H9 (cell line): ENCODE results near the gene MYO18B. TPM values are rescaled to one million over a fixed set of nuclear protein-coding genes. Genes with fewer than 3 reads are reported as not detected.

ENCODE experiments used
- DNase-seq: peaks from one replicate; pipeline ENCODE4 v3.0.0-alpha.2; 2017
- H2AFZ ChIP-seq: one replicate; pipeline ENCODE4 v1.6.1; 2013; ENCODE audit warnings: mild to moderate bottlenecking, low read length, control low read depth, moderate library complexity
- H2AK5ac ChIP-seq: 2 replicates; pipeline ENCODE4 v1.6.1; 2013; ENCODE audit warnings: low read length, control low read depth, mixed read lengths; ENCODE audit not compliant: insufficient read length
- H2BK120ac ChIP-seq: one replicate; pipeline ENCODE4 v1.6.1; 2013; ENCODE audit warnings: low read depth, mild to moderate bottlenecking, low read length, control low read depth, inconsistent platforms; ENCODE audit not compliant: poor library complexity, severe bottlenecking
- H2BK12ac ChIP-seq: 2 replicates; pipeline ENCODE4 v1.6.1; 2013; ENCODE audit warnings: low read length, control low read depth, mixed read lengths, low read depth; ENCODE audit not compliant: insufficient read length
- H2BK15ac ChIP-seq: 2 replicates; pipeline ENCODE4 v1.6.1; 2013; ENCODE audit warnings: low read depth, low read length, control low read depth
- H2BK20ac ChIP-seq: one replicate; pipeline ENCODE4 v1.6.1; 2013; ENCODE audit warnings: low read depth, mild to moderate bottlenecking, low read length, control low read depth, inconsistent platforms; ENCODE audit not compliant: poor library complexity, severe bottlenecking
- H2BK5ac ChIP-seq: 2 replicates; pipeline ENCODE4 v1.6.1; 2013; ENCODE audit warnings: low read length, control low read depth, mixed read lengths; ENCODE audit not compliant: insufficient read length
- H3K14ac ChIP-seq: 2 replicates; pipeline ENCODE4 v1.6.1; 2013; ENCODE audit warnings: low read length, control low read depth; ENCODE audit not compliant: insufficient read depth
- H3K18ac ChIP-seq: 2 replicates; pipeline ENCODE4 v1.6.1; 2013; ENCODE audit warnings: low read depth, mild to moderate bottlenecking, mixed read lengths, low read length, control low read depth; ENCODE audit not compliant: insufficient read length
- H3K23ac ChIP-seq: 2 replicates; pipeline ENCODE4 v1.6.1; 2013; ENCODE audit warnings: low read length, control low read depth, mixed read lengths, low read depth; ENCODE audit not compliant: insufficient read length
- H3K23me2 ChIP-seq: 2 replicates; pipeline ENCODE4 v1.6.1; 2013; ENCODE audit warnings: low read depth, mild to moderate bottlenecking, mixed read lengths, low read length, control low read depth; ENCODE audit not compliant: insufficient read length, poor library complexity, severe bottlenecking
- H3K27ac ChIP-seq: 2 replicates; pipeline ENCODE4 v1.5.1; 2013; ENCODE audit warnings: low read length, control low read depth, mixed read lengths, low read depth; ENCODE audit not compliant: insufficient read length
- H3K27me3 ChIP-seq: 2 replicates; pipeline ENCODE4 v1.6.1; 2013; ENCODE audit warnings: low read length, control low read depth, inconsistent platforms; ENCODE audit not compliant: insufficient read depth
- H3K4ac ChIP-seq: 2 replicates; pipeline ENCODE4 v1.6.1; 2013; ENCODE audit warnings: low read depth, mild to moderate bottlenecking, control low read depth, inconsistent platforms, low read length, moderate library complexity
- H3K4me1 ChIP-seq: 2 replicates; pipeline ENCODE4 v1.6.1; 2013; ENCODE audit warnings: low read length, control low read depth, inconsistent platforms; ENCODE audit not compliant: insufficient read depth
- H3K4me2 ChIP-seq: 2 replicates; pipeline ENCODE4 v1.6.1; 2013; ENCODE audit warnings: low read length, control low read depth, mixed read lengths; ENCODE audit not compliant: insufficient read length, insufficient read depth
- H3K56ac ChIP-seq: 2 replicates; pipeline ENCODE4 v1.6.1; 2013; ENCODE audit warnings: low read depth, mild to moderate bottlenecking, mixed read lengths, low read length, control low read depth; ENCODE audit not compliant: insufficient read length
- H3K79me1 ChIP-seq: 2 replicates; pipeline ENCODE4 v1.6.1; 2013; ENCODE audit warnings: low read depth, mild to moderate bottlenecking, moderate library complexity, low read length, control low read depth, inconsistent platforms; ENCODE audit not compliant: insufficient read depth, poor library complexity, severe bottlenecking
- H3K79me2 ChIP-seq: 2 replicates; pipeline ENCODE4 v1.6.1; 2013; ENCODE audit warnings: low read length, control low read depth, inconsistent platforms; ENCODE audit not compliant: insufficient read depth
- H3K9ac ChIP-seq: 2 replicates; pipeline ENCODE4 v1.6.1; 2013; ENCODE audit warnings: low read length, control low read depth, mixed read lengths; ENCODE audit not compliant: insufficient read length; ENCODE audit errors: extremely low read depth
- H3K9me3 ChIP-seq: one replicate; pipeline ENCODE4 v1.6.1; 2013; ENCODE audit warnings: low read depth, low read length, inconsistent platforms; ENCODE audit not compliant: control insufficient read depth
- H3T11ph ChIP-seq: one replicate; pipeline ENCODE4 v1.6.1; 2013; ENCODE audit warnings: mild to moderate bottlenecking, low read length, control low read depth, inconsistent platforms
- H4K20me1 ChIP-seq: one replicate; pipeline ENCODE4 v1.6.1; 2013; ENCODE audit not compliant: control insufficient read depth, insufficient read length, insufficient read depth
- H4K5ac ChIP-seq: 2 replicates; pipeline ENCODE4 v1.6.1; 2013; ENCODE audit warnings: low read depth, mild to moderate bottlenecking, mixed read lengths, low read length, control low read depth; ENCODE audit not compliant: insufficient read length
- H4K8ac ChIP-seq: replicated peaks from 2 replicates; pipeline ENCODE4 v1.6.1; 2013; ENCODE audit warnings: low read length, control low read depth, mixed read lengths, low read depth; ENCODE audit not compliant: insufficient read length
- H4K91ac ChIP-seq: 2 replicates; pipeline ENCODE4 v1.6.1; 2013; ENCODE audit warnings: low read depth, mild to moderate bottlenecking, moderate library complexity, mixed read lengths, low read length, control low read depth; ENCODE audit not compliant: insufficient read length
- H3K27ac Mint-ChIP-seq, 3 experiments: 2 replicates in 2 of 3; 3 replicates in 1 of 3; pipeline ENCODE4 v1.8.0; 2020 to 2021; ENCODE audit warnings: mixed read lengths in 3 of 3, mild to moderate bottlenecking in 1 of 3, moderate library complexity in 1 of 3
- H3K27me3 Mint-ChIP-seq: 2 replicates; pipeline ENCODE4 v1.8.0; 2021; ENCODE audit warnings: low read depth, mild to moderate bottlenecking, moderate library complexity, mixed read lengths
- H3K36me3 Mint-ChIP-seq, 3 experiments: 2 replicates in 2 of 3; 3 replicates in 1 of 3; pipeline ENCODE4 v1.8.0; 2020 to 2021; ENCODE audit warnings: low read depth in 3 of 3, mixed read lengths in 3 of 3; ENCODE audit not compliant: insufficient read depth in 1 of 3
- H3K4me1 Mint-ChIP-seq, 2 experiments: 2 replicates each; pipeline ENCODE4 v1.8.0; 2020; ENCODE audit warnings: mixed read lengths in 2 of 2
- H3K4me3 Mint-ChIP-seq, 2 experiments: 2 replicates in 1 of 2; 3 replicates in 1 of 2; pipeline ENCODE4 v1.8.0; 2020 to 2021; ENCODE audit warnings: mild to moderate bottlenecking in 2 of 2, mixed read lengths in 2 of 2, moderate library complexity in 1 of 2
- H3K9me3 Mint-ChIP-seq, 2 experiments: 2 replicates in 1 of 2; 3 replicates in 1 of 2; pipeline ENCODE4 v1.8.0; 2020; ENCODE audit warnings: mild to moderate bottlenecking in 2 of 2, mixed read lengths in 2 of 2, moderate library complexity in 1 of 2
- CTCF ChIP-seq: fragments of 200-600 bp; sonication (generic); conservative IDR thresholded peaks from 3 replicates; pipeline ENCODE4 v1.8.0; 2021; ENCODE audit warnings: antibody characterized with exemption, mild to moderate bottlenecking
- WGBS: extraction: QIAGEN DNeasy Blood & Tissue Kit; methylation state at CpG from one replicate; pipeline ENCODE4 v1.1.7; 2013; ENCODE audit warnings: missing lambda C conversion rate, low lambda C conversion rate, mixed read lengths; ENCODE audit not compliant: insufficient read length; ENCODE audit errors: extremely low coverage; 5-methylcytosine and 5-hydroxymethylcytosine counted together
- total RNA-seq: library from RNA; stranded (reverse); gene quantifications from 2 replicates; pipeline ENCODE4 v1.2.1, GENCODE V29; 2021

Gene MYO18B
- total RNA-seq, 1 experiment from 2014 or later: 0.46 TPM

- Histone ChIP-seq H2AK5ac (no peak overlapping the region), H2BK12ac (no peak overlapping the region), H4K20me1 (no peaks in the 10 kb centered on the region), H3K56ac (no peak overlapping the region), H2BK15ac (no peak overlapping the region), H3K23me2 (no peaks in the 10 kb centered on the region), H3K4me1 (peaks cover 16% of the 10 kb centered on the region; the same call in 1 of the 2 replicates), H3K9ac (no peak overlapping the region), H4K5ac (no peak overlapping the region), H2AFZ (no peak overlapping the region), H3K18ac (no peak overlapping the region), H2BK5ac (no peak overlapping the region), H4K8ac (no peak overlapping the region), H3T11ph (no peak overlapping the region), H3K79me2 (no peaks in the 10 kb centered on the region), H3K4ac (no peak overlapping the region), H3K4me2 (no peak overlapping the region), H3K27me3 (no peaks in the 10 kb centered on the region), H3K9me3 (no peaks in the 10 kb centered on the region), H3K14ac (no peak overlapping the region), H3K23ac (no peak overlapping the region), H2BK20ac (no peak overlapping the region), H4K91ac (no peak overlapping the region), H3K79me1 (no peaks in the 10 kb centered on the region), H3K27ac (no peak overlapping the region), H2BK120ac (no peak overlapping the region)
- Mint-ChIP-seq H3K36me3 (no peaks in the 10 kb centered on the region), H3K27me3 (peaks cover 27% of the 10 kb centered on the region), H3K9me3 (no peaks in the 10 kb centered on the region; a peak in 1 of 5 replicates), H3K27ac (no peak overlapping the region), H3K4me1 (peaks cover 31% of the 10 kb centered on the region in 2 experiments), H3K4me3 (no peak overlapping the region)
- no CpG with 5 or more reads among the region's 2 CpGs for WGBS
- no peak for DNase-seq
- no peak for TF ChIP-seq CTCF
Measured at GRCh38 chr22:26064048-26064447, 322.1 kb downstream of the MYO18B start.
